Ammon's horn (tissue), 1 donor: ENCODE measurements around the gene SIVA1.

Source experiments
- DNase-seq: peaks from one replicate; pipeline ENCODE4 v3.0.0-alpha.2; 2016; ENCODE audit warnings: low spot score

SIVA1 gene

DNA sequence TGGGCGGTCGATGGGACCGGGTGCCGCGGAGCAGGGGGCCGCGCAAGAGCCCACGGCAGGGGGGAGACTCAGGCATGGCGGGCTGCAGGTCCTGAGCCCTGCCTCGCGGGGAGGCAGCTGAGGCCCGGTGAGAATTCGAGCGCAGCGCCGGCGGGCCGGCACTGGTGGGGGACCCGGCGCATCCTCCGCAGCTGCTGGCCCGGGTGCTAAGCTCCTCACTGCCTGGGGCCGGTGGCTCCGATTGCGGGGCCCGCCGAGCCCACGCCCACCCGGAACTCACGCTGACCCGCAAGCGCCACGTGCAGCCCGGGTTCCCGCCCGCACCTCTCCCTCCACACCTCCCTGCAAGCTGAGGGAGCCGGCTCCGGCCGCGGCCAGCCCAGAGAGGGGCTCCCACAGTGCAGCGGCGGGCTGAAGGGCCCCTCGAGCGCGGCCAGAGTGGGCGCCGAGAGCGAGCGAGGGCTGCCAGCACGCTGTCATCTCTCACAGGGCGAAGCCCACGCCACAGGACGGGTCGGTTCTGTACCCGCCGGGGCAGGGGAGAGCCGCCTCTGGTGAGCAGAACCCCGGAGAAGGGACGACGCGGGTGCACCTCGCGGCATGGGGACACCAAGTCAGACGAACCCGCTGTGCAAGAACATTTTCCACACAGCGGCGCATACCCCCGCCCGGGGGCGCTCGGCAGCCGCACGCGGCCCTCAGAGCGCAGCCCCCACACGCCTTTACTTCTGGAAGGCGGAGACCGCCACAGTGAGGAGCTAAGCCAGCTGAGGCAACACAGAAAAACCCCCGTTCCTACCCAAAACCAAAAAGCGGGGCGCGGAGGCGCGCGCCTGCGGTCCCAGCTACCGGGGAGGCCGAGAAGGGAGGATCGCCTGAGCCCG lies 1.2 kb upstream of the SIVA1 start:
- no peak for DNase-seq

DNA sequence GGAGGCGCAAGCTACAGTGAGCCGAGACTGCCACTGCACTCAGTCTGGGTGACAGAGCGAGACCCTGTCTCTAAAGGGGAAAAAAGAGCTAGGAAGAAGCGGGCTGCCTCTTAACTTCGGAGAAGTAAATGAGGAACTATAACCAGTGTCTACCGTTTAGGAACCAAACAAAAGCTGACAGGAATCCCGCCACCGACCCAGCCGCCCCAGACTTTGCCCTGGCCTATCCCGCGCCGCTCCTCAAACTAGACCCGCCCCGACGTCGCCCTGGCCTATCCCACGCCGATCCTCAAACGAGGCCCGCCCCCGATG lies 568 bp upstream of the SIVA1 start:
- no peak for DNase-seq

DNA sequence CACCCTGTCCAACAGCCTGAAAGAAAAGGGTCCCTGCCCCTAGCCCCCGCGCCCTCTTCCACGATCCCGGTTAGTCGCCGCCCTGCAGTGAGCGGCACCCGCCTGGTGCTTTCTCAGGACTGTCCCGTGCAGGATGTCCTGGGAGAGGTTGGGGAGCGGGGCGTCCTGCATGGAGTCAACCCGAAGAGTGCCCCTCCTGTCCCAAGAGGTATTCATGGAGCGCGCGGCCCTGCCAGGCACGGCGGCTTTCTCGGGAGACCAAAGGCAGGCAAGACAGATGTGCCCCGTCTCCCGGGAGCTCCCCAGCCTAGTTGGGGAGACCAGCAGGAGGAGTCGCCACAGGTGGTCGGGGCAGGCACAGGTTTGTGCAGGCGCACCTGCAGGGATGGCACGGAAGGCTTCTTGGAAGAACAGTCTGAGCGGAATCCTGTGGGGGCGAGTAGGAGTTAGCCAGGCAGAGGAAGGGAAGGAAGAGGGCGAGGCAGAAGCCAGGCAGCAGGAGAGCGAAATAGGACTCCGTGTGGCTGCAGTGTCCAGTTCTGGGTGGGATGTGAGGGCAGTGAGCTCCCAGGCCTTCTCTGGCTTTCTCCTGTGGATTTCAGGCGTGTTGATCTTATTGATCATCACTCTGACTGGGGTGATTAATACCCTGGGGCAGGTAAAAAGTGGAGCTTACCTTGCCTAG lies 723 bp downstream of the SIVA1 start:
- no peak for DNase-seq

DNA sequence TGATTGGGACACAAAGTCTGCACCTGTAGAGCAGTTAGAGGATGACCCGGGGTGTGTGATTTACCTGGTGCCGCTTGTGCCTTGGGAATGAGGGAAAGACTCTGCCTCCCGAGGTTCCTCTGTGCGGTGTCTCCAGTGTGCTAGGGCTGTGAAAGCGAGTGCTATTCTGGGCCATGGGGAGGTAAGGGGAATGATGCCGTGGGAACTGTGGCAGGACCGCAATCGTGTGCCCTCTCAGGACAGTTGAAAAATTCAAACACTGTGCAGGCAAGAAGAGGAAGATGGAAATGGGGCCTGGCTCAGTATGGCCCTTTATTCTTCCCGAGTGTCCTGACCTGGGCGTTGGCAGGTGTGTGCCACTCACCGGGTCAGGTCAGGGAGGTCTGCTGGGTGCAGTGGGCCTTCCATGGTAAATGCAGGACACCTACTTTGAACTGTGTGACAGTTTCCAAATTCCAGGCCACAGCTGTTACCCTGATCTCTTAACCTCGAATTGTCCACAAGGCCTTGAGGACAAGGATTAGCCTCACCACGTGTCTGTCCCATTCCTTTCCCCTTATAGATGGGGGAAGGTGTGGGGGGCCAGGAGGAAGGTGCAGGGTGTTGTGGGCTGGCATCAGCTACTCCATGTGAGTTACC lies 1.4 kb downstream of the SIVA1 start:
- DNase-seq: no peak

DNA sequence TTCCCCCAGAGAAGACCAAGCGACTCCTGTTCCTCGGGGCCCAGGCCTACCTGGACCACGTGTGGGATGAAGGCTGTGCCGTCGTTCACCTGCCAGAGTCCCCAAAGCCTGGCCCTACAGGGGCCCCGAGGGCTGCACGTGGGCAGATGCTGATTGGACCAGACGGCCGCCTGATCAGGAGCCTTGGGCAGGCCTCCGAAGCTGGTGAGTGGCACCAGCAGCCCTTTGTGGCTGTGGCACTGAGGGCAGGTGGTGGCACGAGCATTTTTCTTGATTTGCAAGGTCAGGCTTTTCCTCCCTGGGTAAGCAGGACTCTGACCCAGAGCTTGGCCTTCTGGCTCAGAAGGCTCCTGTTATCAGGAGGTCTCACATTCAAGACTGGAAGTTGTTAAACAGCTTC lies 2.7 kb downstream of the SIVA1 start:
- DNase-seq: no peak

DNA sequence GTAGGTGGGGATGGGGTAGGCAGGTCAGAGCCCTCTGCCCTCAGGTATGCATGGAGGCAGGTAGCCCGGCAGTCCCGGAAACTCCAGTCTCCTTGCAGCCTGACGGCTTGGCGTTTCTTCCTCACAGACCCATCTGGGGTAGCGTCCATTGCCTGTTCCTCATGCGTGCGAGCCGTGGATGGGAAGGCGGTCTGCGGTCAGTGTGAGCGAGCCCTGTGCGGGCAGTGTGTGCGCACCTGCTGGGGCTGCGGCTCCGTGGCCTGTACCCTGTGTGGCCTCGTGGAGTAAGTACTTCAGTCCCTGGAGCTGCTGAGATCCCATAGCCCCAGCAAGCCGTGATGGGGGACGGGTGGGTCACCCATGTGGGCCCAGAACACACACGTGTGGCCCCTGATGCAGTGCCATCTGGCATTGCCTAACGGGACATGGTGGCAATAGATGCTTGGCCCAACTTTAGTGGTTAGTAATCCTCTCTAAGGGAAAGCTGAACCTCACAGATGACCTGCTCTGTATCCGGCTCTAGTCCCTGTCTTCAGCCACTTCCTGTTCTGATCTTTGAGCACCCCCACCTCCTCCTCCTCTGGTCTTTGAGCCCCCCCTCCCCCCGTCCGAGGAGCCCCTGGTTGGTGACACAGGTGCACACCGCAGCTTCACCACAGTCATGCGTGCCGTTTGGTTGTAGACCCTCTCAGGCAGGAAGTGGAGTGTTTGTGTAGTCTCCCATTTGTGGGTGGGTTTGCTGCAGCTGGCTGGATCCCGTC lies 3.7 kb downstream of the SIVA1 start:
- DNase-seq: no peak

DNA sequence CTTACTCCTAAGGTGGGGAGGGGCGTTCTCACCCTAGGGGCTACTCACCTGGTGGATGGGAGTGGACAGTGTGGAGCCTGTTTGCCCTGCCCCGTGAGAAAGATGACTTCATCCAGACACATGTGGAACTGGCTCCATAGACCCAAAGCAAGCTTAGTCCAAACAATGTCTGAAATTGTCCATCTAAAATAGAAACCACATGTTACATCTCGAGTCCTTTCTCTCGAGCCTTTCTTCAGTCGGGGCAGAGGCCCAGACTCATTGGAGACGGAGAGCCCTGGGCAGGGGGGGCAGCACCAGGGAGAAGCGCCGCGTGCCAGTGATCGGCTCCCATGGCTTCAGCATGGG lies 4.3 kb downstream of the SIVA1 start:
- no peak for DNase-seq

DNA sequence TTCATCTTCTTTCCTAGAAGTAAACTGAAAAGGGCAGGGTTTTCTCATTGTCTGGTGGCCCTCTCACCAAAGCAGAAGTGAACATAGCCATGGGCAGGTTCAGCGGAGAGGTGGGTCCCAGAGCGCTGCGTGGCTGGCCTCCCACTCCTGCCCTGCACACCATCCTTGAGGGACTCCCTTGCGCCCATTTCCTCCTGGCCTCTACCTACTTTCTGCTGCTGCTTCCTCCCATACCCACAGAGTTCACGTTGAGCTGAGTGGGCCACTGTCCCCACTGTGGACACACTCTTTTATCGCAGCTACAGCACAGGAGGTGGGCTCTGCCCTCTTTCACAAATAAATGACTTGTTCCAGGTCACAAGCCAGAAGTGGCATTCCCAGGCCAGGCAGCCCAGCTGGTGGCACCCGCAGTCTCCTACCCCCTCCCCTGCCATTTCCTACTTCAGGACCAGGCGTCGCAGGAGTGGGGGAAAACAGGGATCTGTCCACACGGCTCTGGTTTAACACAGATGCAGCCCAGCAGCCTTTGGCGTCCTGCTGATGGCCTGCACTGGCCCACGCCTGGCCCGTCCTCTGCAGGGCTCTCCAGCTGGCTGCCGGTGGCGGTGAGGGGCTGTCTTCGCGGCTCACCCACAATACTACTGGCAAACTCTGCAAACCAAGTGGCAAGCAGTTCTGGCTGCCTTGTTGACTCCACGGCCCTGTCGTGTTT lies 4.9 kb downstream of the SIVA1 start:
- no peak for DNase-seq

DNA sequence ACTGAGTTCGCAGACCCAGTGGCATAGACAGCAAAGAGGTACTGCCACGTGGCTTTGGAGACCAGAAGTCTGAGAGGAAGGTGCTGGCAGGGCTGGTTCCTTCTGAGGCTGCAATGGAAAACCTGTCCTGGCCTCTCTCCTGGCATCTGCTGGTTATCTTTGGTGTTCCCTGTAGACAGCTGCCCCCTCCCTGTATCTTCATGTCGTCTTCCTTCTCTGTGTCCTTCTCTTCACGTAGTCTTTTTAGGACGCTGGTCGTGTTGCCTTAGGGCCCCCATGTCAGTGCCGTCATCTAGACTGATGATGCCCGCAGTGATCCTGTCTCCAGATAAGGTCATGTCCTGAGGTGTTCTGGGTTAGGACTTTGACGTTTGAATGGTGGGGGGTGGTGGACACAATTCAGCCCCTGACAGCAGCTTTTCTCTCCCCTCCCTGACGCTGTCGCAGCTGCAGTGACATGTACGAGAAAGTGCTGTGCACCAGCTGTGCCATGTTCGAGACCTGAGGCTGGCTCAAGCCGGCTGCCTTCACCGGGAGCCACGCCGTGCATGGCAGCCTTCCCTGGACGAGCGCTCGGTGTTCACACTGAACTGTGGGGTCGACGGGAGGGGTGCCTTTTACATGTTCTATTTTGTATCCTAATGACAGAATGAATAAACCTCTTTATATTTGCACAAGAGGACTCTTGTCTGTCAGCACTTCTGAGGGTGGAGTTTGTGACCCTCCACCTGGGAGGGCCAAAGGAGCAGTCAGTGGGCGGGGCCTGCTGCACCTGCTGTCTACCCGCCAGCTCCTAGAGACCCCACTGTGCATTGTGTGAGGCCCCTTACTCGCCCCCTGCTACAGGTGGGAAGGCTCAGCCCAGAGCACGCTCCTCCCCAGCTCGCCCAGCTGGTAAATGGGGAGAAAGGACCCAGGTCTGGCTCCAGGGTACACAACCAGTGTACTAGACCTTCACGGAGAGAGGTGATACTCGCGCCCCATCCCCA lies 6.3 kb downstream of the SIVA1 start:
- DNase-seq: no peak

DNA sequence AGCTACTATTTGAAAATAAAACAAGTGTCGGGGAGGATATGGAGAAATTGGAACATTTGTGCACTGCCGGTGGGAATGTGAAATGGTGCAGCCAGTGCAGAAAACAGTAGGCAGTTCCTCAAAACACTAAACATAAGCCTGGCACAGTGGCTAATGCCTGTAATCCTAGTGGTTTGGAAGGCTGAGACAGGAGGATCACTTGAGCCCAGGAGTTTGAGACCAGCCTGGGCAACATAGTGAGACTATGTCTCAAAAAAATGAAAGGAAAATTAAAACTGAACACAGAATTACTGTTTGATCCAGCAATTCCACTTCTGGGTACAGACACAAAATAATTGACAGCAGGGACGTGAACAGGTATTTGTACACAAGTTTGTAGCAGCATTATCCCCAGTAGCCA lies 12.6 kb downstream of the SIVA1 start:
- no peak for DNase-seq

DNA sequence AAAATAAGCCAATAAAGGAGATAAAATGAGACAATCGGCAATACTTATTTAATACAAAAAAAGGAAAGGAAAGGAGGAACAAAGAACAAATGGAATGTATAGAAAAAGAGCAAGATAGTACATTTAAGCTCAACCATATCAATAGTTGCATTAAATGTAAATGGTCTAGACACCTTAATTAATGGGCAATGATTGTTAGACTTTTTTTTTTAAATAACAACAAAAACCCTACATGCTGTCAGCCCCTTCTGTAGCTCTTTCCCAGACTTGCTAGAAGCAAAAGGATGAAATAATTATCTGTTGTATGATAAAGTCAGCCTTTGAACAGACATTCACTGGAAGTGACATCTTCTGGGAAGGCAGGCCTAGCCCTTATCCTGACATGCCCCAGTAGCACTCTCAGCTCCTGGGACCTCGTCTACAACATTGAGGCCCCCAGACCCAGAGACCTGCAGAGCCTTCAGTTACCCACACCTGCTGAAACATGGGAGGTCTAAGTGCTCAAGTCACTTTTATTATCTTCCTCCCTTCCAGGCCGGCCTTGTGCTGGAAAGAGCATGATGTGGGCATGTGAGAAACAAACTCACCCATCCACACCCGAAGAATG lies 13.4 kb downstream of the SIVA1 start:
- DNase-seq: no peak

DNA sequence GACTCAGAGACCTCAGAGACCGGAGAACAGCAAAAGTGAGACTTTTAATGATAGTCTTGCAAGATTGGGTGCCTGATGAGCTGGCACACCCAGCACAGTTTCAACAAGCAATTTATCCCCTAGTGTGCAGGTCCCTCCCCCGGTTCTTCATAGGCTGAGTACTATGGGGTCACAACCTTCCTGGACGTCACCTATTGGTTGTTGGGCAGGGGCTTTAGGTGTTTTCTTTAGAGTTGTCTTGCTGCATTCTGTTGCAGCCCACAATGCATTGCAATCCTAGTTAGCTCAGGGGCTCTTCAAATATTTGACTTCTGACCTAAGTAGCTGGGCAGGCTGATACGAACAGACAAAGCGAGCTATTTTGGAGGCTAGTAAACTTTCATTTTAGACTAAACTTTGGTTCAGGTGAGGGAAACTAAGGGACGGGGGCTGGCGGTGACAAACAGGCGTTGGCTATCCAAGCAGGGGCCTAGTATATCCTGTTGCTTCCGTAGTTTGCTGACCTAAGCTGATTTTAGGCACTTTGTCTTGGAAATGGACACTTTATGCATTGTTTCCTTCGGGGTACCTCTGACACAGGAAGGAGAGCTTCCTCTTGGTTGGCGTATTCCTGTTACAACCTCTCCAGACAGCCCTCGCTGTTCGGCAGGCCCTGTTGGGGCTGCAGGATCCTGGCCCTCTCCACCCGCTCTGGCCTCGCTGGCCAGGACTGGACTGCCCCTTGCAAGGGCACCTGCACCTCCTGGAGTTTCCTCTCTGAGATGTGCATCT lies 14.1 kb downstream of the SIVA1 start:
- no peak for DNase-seq

DNA sequence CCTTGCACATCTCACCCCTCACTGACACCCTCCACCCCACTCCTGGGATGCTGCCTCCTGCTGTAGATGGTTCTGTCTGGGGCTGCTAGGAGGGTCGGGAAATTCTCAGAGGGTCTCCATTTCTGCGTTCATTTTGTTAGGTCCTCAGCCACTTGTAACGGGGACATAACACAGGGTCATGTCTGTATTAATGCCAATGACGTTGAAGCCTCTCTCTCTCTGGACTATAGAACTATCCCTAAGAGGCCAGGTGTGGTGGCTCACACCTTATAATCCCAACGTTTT lies 14.6 kb downstream of the SIVA1 start:
- DNase-seq: no peak

DNA sequence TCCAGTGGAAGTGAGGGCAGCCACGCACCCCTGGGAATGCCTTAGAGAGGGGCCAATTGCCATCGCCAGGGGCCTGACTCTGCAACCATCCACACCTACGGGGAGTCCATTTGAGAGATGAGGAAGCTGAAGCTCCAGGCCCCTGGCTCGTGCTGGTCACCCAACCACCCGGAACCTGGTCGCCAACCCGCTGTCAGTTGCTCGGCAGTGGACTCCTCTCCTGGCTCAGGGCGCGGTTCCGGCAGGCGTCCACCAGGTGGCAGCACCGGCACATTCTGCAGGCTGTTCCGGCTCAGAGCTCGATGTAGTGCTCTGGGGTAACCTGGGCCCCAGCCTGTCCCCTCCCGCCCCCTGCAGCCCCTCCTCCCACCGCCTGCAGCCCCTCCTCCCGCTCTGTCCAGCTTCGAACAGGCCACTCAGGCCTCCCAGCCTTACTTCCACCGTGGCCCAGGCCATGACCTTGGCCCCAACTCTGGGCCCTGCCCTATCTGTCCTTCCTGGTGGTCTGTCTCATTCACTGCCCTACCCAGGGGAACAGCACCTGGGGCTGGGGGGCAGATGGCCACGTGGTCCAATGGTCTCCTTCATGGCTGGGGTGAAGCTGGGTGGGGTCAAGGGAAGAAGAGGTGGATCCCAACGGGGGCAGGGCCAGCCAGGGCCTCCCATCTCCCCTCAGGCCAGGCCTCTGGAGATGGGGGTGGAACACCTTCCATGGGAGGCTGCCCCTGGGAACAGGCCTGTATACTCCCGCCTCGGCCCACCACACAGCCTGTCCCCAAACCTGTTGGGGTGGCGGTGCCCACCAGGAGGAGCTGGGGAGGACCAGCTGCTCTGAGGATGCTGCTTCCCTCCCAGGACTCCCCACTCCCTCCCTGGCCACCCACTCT lies 15.7 kb downstream of the SIVA1 start:
- peak; percentile 92 for DNase-seq

DNA sequence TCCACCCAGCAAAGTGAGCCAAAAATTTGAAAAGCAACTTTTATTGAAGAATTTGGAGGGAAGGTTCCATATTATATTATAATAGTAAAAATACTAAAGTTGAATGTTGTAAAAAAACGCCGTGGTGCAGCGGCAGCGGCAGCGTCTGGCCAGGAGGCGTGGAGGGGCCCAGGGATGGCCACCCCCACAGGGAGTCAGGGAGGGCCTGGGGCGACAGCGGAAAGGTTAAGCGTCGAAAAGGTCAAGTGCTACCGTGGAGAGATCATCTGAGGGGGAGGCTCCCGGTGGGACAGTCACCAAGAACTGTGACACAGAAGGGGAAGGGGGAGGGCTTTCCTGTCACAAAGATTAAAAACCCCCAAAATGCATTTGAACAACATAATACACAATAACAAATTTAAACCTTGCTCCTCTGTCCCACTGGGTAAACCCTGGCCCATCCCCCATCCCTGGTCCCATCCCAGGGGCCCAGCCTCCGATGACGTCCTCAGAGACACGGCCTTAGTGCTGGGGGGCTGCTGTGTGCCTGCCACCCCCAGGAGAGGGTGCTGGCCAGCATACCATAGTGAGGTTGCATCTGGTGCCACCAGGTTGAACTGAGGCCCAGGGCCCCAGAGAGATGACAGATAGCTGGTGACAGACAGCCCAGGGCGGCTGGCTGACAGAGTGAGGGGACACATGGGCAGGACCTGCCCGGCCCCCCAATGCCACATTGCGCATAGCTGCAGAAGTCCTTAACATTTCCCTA lies 16.6 kb downstream of the SIVA1 start:
- no peak for DNase-seq

DNA sequence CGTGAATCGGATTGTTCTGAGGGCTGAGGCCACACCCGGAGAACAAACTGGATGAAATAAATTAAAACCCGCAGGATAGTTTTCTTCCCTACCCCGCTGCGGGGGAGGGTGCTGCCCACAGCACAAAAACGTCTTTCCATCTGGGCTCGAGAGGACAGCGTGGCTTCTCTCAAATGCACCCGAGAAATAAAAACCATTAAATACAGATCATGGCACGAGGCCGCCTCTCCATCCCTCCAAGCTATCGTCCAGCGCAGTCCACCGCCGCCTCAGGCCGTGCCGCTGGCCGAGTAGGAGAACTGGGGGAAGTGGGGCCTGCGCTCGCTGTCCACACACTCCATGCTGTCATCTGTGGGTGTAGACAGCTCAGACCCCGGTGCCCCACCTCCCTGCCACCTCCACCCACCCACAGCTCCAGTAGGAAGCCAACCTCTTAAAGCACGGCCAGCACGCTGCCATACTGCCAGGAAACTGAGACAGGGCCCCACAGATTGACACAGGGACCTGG lies 17.2 kb downstream of the SIVA1 start:
- no peak for DNase-seq

DNA sequence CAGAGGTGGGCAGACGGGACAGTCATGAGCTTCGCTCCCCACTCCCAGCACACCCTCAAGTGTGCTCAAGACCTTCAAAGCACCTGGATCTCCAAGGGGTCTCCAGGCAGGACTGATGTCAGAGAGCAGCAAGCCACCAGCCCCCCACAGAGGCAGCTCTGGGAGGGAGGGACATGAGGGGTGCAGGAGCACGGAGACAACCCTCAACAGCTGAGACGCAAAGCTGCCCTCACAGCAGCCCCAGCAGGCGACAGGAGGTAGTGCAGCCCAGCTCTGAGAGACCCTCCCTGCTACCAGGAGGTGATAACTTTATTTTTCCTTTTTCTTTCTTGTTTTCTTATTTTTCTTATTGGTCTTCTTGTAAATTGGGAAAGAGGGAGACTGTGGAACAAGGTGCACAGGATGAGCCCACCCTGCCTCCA lies 17.9 kb downstream of the SIVA1 start:
- no peak for DNase-seq

DNA sequence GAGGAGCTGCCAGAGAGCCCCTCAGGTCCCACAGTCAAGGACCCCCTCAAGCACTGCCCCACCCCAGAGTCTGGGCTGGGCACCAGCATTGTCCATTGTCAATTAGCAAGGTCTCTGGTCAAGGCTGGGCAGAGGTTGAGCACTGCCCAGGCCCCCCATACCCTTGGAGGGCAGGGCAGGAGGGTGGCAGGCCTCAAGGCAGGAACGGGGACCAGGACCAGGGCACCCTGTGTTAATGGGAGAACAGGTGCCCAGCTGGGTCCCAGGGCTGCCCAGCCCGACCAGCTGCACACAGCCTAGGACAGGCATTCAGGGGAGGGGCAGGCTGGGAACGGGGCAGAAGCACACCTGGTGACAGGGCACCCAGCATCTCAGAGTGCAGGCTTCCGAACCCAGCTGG lies 18.4 kb downstream of the SIVA1 start:
- DNase-seq: no peak
